HCT116 (cell line): ENCODE measurements around the gene COMMD1. TPM values are rescaled to one million over a fixed set of nuclear protein-coding genes. Genes with fewer than 3 reads are reported as not detected.

Experiments
- ATAC-seq: fragments of 200-7000 bp; cut with Tn5 transposase; 2 replicates; pipeline ENCODE4 v1.9.1; 2020; ENCODE audit warnings: mild to moderate bottlenecking, moderate library complexity
- BruUV-seq: library from RNA; stranded (reverse); fragments of 400-500 nt; replicated peaks from 2 replicates; lab custom pipeline; 2021; lab: Mats Ljungman, UMichigan
- CTCF ChIA-PET: fragments of 300-600 bp; sonication (Branson Sonifier 250); formaldehyde crosslinking; loops from one replicate; lab custom pipeline; 2021; ENCODE audit warnings: antibody characterized with exemption; lab: Charles Lee
- POLR2A ChIA-PET: fragments of 300-600, 350-600 bp; sonication (Branson Sonifier 250); formaldehyde crosslinking; loops from one replicate; lab custom pipeline; 2021; ENCODE audit warnings: antibody characterized with exemption; lab: Charles Lee
- RAD21 ChIA-PET, 2 experiments: fragments of 300-600 bp; sonication (Branson Sonifier 250); formaldehyde crosslinking; loops; one replicate each; lab custom pipeline; 2023; ENCODE audit warnings: low total read pairs in 2 of 2; ENCODE audit not compliant: uncharacterized antibody in 2 of 2, unreplicated experiment in 2 of 2, low non-redundant PET in 1 of 2; lab: Charles Lee
- DNase-seq: peaks from one replicate; pipeline ENCODE4 v3.0.0-alpha.2; 2010; ENCODE audit warnings: low read depth, low spot score
- H2AFZ ChIP-seq: fragments of 200-600 bp; shearing (Covaris generic), sonication (generic); 2 replicates; pipeline ENCODE4 v1.6.1; 2017; ENCODE audit warnings: low read depth, mixed run types, mixed read lengths, antibody characterized with exemption, low read length; ENCODE audit not compliant: poor library complexity, severe bottlenecking
- H3K27ac ChIP-seq: 2 replicates; pipeline ENCODE4 v1.5.1; 2012; ENCODE audit warnings: low read depth, low read length
- H3K27me3 ChIP-seq: fragments of 200-600 bp; sonication (generic); 2 replicates; pipeline ENCODE4 v1.6.1; 2016; ENCODE audit warnings: mixed run types, low read length, mixed read lengths; ENCODE audit not compliant: insufficient read depth
- H3K36me3 ChIP-seq, 2 experiments: fragments of 200-500 bp in 1 of 2; fragments of 200-600 bp in 1 of 2; sonication (Bioruptor generic) in 1 of 2; sonication (generic) in 1 of 2; 2 replicates each; pipeline versions ENCODE4 v1.5.1 to v1.6.1; 2014 to 2016; ENCODE audit warnings: low read length in 2 of 2, inconsistent platforms in 1 of 2, mixed read lengths in 1 of 2, mixed run types in 1 of 2; ENCODE audit not compliant: insufficient read depth in 2 of 2, control insufficient read depth in 1 of 2
- H3K4me1 ChIP-seq, 2 experiments: fragments of 200-600 bp in 1 of 2; sonication (generic) in 1 of 2; 2 replicates each; pipeline versions ENCODE4 v1.5.1 to v1.6.1; 2012 to 2017; ENCODE audit warnings: low read length in 2 of 2, inconsistent platforms in 1 of 2, mild to moderate bottlenecking in 1 of 2, mixed read lengths in 1 of 2, mixed run types in 1 of 2, moderate library complexity in 1 of 2; ENCODE audit not compliant: insufficient read depth in 2 of 2, control insufficient read depth in 1 of 2
- H3K4me2 ChIP-seq: fragments of 200-600 bp; sonication (generic); 2 replicates; pipeline ENCODE4 v1.6.1; 2017; ENCODE audit warnings: mixed run types, low read length, mixed read lengths
- H3K4me3 ChIP-seq, 2 experiments: fragments of 200-600 bp in 1 of 2; sonication (generic) in 1 of 2; replicated peaks in 1 of 2; 2 replicates each; pipeline ENCODE4 v1.5.1; 2011 to 2016; ENCODE audit warnings: low read length in 2 of 2, control low read depth in 1 of 2, low read depth in 1 of 2, mild to moderate bottlenecking in 1 of 2, mixed read lengths in 1 of 2, mixed run types in 1 of 2
- H3K79me2 ChIP-seq: fragments of 200-600 bp; sonication (generic); 2 replicates; pipeline ENCODE4 v1.6.1; 2017; ENCODE audit warnings: mild to moderate bottlenecking, mixed run types, low read length, moderate library complexity, mixed read lengths; ENCODE audit not compliant: insufficient read depth
- H3K9ac ChIP-seq: fragments of 200-600 bp; sonication (generic); 2 replicates; pipeline ENCODE4 v1.6.1; 2016; ENCODE audit warnings: low read length, mixed read lengths
- H3K9me2 ChIP-seq: fragments of 200-600 bp; sonication (generic), shearing (Covaris generic); 2 replicates; pipeline ENCODE4 v1.6.1; 2017; ENCODE audit warnings: mixed run types, mild to moderate bottlenecking, moderate library complexity; ENCODE audit not compliant: insufficient read depth
- H3K9me3 ChIP-seq, 2 experiments: fragments of 200-500 bp in 1 of 2; fragments of 200-600 bp in 1 of 2; sonication (Bioruptor generic) in 1 of 2; sonication (generic) in 1 of 2; 2 replicates each; pipeline ENCODE4 v1.6.1; 2014 to 2017; ENCODE audit warnings: low read length in 2 of 2, mixed read lengths in 2 of 2, inconsistent platforms in 1 of 2, low read depth in 1 of 2, mild to moderate bottlenecking in 1 of 2, mixed run types in 1 of 2, moderate library complexity in 1 of 2; ENCODE audit not compliant: control insufficient read depth in 1 of 2, insufficient read depth in 1 of 2
- H4K20me1 ChIP-seq: fragments of 200-600 bp; sonication (generic), shearing (Covaris generic); 2 replicates; pipeline ENCODE4 v1.6.1; 2017; ENCODE audit warnings: mixed run types, mild to moderate bottlenecking, moderate library complexity; ENCODE audit not compliant: insufficient read depth
- ELF1 ChIP-seq: IDR thresholded peaks from 2 replicates; pipeline ENCODE4 v1.6.1; 2012; ENCODE audit warnings: low read depth, borderline replicate concordance
- FOSL1 ChIP-seq: IDR thresholded peaks from 2 replicates; pipeline ENCODE4 v1.6.1; 2012; ENCODE audit warnings: low read depth
- RAD21 ChIP-seq: IDR thresholded peaks from 2 replicates; pipeline ENCODE4 v1.6.1; 2012; ENCODE audit warnings: low read depth, mild to moderate bottlenecking
- SIN3A ChIP-seq: IDR thresholded peaks from 2 replicates; pipeline ENCODE4 v1.6.1; 2012; ENCODE audit warnings: low read depth
- SP1 ChIP-seq: IDR thresholded peaks from 2 replicates; pipeline ENCODE4 v1.6.1; 2012; ENCODE audit warnings: low read depth
- intact Hi-C: fragments of 100-400 bp; cut with micrococcal nuclease; formaldehyde crosslinking; loops from 2 replicates; pipeline ENCODE4 v1.10.0; 2022
- total RNA-seq: library from RNA; stranded (reverse); gene quantifications from one replicate; pipeline ENCODE4 v1.2.1, GENCODE V29; 2021; ENCODE audit not compliant: unreplicated experiment

The COMMD1 gene
- total RNA-seq, 1 experiment from 2014 or later = 16.1 TPM

DNA sequence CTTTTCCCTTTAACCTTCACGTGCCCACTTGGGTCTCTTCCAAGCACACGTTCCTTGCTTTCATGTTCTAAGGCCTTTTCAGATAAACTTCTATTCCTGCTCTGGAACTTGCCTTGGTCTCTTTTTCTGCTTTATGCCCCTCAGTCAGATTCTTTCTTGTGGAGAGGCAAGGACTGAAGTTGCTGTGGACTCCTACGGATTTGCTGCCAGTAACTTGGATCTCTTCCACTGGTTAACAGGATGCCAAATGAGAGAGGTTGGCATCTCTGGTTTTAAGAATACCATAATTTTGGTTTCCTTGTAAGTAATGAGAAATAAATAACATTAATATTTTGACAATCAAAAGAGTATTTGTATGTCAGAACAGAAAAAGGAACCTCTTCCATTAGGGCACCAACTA, 33.0 kb downstream of the COMMD1 start:
- no peaks in the 10 kb centered on the region for H3K27me3 ChIP-seq
- no TSS peak for BruUV-seq
- no peak overlapping the region for H3K4me2 ChIP-seq
- POLR2A ChIA-PET = no interaction called here
- DNase-seq (no peak), ATAC-seq (no peak)
- H3K9me2 ChIP-seq = no peaks in the 10 kb centered on the region
- CTCF ChIA-PET = no interaction called here
- no peaks in the 10 kb centered on the region for H3K79me2 ChIP-seq
- no peak overlapping the region for H3K27ac ChIP-seq
- H2AFZ ChIP-seq = no peak overlapping the region
- intact Hi-C loops = no loop called here
- H4K20me1 ChIP-seq = no peaks in the 10 kb centered on the region
- no peak overlapping the region for H3K4me3 ChIP-seq
- H3K36me3 ChIP-seq = no peaks in the 10 kb centered on the region
- RAD21 ChIA-PET = no interaction called here
- H3K9me3 ChIP-seq = no peaks in the 10 kb centered on the region
- peaks cover 11 to 13% of the 10 kb centered on the region in 2 experiments for H3K4me1 ChIP-seq
- TF ChIP-seq RAD21 = no peak
- no peak for TF ChIP-seq SIN3A
- no peak for TF ChIP-seq ELF1
- no peak for TF ChIP-seq SP1
- H3K9ac ChIP-seq = no peak overlapping the region

DNA sequence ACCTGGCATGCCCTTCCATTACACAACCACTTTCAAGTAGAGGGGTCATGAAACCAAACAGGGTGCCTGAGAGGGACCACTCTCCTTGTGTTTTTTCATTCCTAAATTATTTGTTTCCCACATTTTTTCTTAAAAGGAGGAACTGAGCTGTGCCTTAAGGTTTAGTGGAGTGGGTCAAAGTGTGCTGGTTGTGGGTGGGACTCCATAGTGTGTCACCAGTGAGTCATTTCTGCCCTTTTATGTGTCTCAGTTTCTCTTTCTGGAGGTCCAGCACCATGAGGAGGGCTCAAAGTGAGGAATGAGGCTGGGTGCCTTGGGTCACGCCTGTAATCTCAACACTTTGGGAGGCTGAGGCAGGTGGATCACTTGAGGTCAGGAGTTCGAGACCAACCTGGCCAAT, 37.8 kb downstream of the COMMD1 start:
- Histone ChIP-seq H3K4me3 (0 out of 4 replicates have a peak overlapping the region, but pooled peaks of 1 of the 2 experiments have one; percentile 5), H3K27ac (peak overlapping the region; percentile 16; the same call in 1 of the 2 replicates), H3K9me3 (no peaks in the 10 kb centered on the region), H2AFZ (no peak overlapping the region), H3K4me2 (peak overlapping the region; percentile 47), H3K27me3 (no peaks in the 10 kb centered on the region), H4K20me1 (no peaks in the 10 kb centered on the region), H3K36me3 (no peaks in the 10 kb centered on the region), H3K4me1 (peaks cover 21 to 23% of the 10 kb centered on the region in 2 experiments), H3K79me2 (no peaks in the 10 kb centered on the region; the same call in 1 of the 2 replicates), H3K9me2 (no peaks in the 10 kb centered on the region), H3K9ac (no peak overlapping the region)
- ATAC-seq (peak; percentile 46), DNase-seq (peak; percentile 6)
- no peak for TF ChIP-seq ELF1
- TF ChIP-seq FOSL1 = peak; percentile 73
- peak; percentile 21; the same call in 1 of the 2 replicates for TF ChIP-seq SP1
- intact Hi-C loops = no loop called here
- ChIA-PET CTCF (no interaction called here), RAD21 (no interaction called here), POLR2A (interaction anchor here (1.4 kb wide), 1 partner anchor 8 kb away, joined by 3 read pairs; no protein-coding TSS in a partner anchor)
- BruUV-seq = no TSS peak
